Activated CD8-positive, alpha-beta T cell treated with anti-CD3 and anti-CD28 coated beads, Interleukin-2, amount 10 ng/mL, durations not matched to agents 7 days and 5 days (primary cell): ENCODE results near the gene MCAM. TPM values are rescaled to one million over a fixed set of nuclear protein-coding genes. Genes with fewer than 3 reads are reported as not detected.

Experiments
- ATAC-seq: fragments of 150-1000 bp; cut with Tn5 transposase; one replicate; pipeline ENCODE4 v1.10.0; 2021; ENCODE audit warnings: moderate library complexity
- CTCF ChIA-PET: fragments of 350-600 bp; sonication (Branson Sonifier 250); formaldehyde crosslinking; loops from one replicate; lab custom pipeline; 2021; ENCODE audit warnings: antibody characterized with exemption; lab: Charles Lee
- POLR2A ChIA-PET: fragments of 350-600 bp; sonication (Branson Sonifier 250); formaldehyde crosslinking; loops from one replicate; lab custom pipeline; 2021; ENCODE audit warnings: antibody characterized with exemption; lab: Charles Lee
- DNase-seq: peaks from one replicate; pipeline ENCODE4 v3.0.0-alpha.2; 2020
- H3K27ac Mint-ChIP-seq: one replicate; pipeline ENCODE4 v1.8.0; 2021; ENCODE audit warnings: mild to moderate bottlenecking, mixed read lengths
- H3K27me3 Mint-ChIP-seq: one replicate; pipeline ENCODE4 v1.8.0; 2021; ENCODE audit warnings: low read depth, mixed read lengths
- H3K36me3 Mint-ChIP-seq: one replicate; pipeline ENCODE4 v1.8.0; 2021; ENCODE audit warnings: low read depth, mixed read lengths
- H3K4me1 Mint-ChIP-seq: one replicate; pipeline ENCODE4 v1.8.0; 2021; ENCODE audit warnings: low read depth, mixed read lengths
- H3K4me3 Mint-ChIP-seq: one replicate; pipeline ENCODE4 v1.8.0; 2021; ENCODE audit warnings: mild to moderate bottlenecking, mixed read lengths
- H3K9me3 Mint-ChIP-seq: one replicate; pipeline ENCODE4 v1.8.0; 2022; ENCODE audit warnings: mixed read lengths; ENCODE audit not compliant: insufficient read depth
- total RNA-seq, 2 experiments: library from RNA; stranded (reverse); gene quantifications; one replicate each; pipeline ENCODE4 v1.2.3, GENCODE V29; 2021

Gene MCAM
- total RNA-seq, 2 experiments from 2014 or later: 2.9 to 4.4 TPM

DNA sequence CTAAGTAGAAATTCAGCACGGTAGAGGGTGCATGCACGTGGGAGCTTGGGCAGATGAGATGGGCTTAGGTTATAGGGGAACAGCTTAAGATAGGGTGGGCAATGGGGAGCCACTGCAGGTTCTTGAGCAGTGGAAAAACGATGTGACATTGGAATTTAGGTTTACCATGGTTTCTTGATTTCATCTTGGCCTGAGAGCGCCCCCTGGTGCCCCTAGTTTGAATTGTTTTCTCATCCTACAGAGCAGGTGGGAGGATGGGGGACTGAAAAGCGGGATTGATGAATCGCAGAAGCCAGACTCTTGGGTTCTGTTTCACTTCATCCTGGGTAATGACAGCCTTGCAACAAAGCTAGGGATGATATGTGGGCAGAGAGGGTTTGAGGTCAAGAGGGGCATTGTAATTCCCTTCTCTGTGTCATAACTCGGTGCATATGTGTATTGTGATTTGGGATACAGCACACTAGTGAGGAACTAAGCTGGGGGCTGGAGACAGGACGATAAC lies 6.7 kb upstream of the MCAM start:
- H3K9me3 Mint-ChIP-seq: no peaks in the 10 kb centered on the region
- no peak overlapping the region for H3K4me3 Mint-ChIP-seq
- no peak overlapping the region for H3K27ac Mint-ChIP-seq
- DNase-seq (peak; percentile 87), ATAC-seq (no peak)
- peaks cover 6% of the 10 kb centered on the region for H3K27me3 Mint-ChIP-seq
- peaks cover 28% of the 10 kb centered on the region for H3K4me1 Mint-ChIP-seq
- ChIA-PET CTCF (interaction anchor here (0.7 to 4.6 kb wide), 43 partner anchors 9 to 266 kb away, joined by 3 to 96 read pairs (median 4); partner anchors contain the start of genes C1QTNF5, C2CD2L, CBL and HINFP), POLR2A (interaction anchor here (0.8 to 4.5 kb wide), 5 partner anchors 11 to 229 kb away, joined by 4 to 20 read pairs (median 10); partner anchors contain the start of genes CBL and RNF26)
- H3K36me3 Mint-ChIP-seq: no peaks in the 10 kb centered on the region

- Mint-ChIP-seq H3K27me3 (peaks cover 9% of the 10 kb centered on the region), H3K4me1 (peaks cover 29% of the 10 kb centered on the region), H3K4me3 (no peak overlapping the region), H3K9me3 (no peaks in the 10 kb centered on the region), H3K27ac (no peak overlapping the region), H3K36me3 (no peaks in the 10 kb centered on the region)
- ATAC-seq (no peak), DNase-seq (no peak)
- ChIA-PET CTCF (interaction anchor here (0.7 to 4.6 kb wide), 35 partner anchors 8 to 265 kb away, joined by 3 to 96 read pairs (median 5); partner anchors contain the start of genes C1QTNF5, C2CD2L, CBL and NLRX1), POLR2A (interaction anchor here (1.0 to 4.5 kb wide), 4 partner anchors 11 to 228 kb away, joined by 4 to 20 read pairs (median 10); partner anchors contain the start of genes CBL and RNF26)
Measured at GRCh38 chr11:119322921-119323531, 6.1 kb upstream of the MCAM start.

GRCh38 chr11:119322360-119322739 lies 5.4 kb upstream of the MCAM start:
- DNase-seq: no peak
- POLR2A ChIA-PET: interaction anchor here (0.6 to 4.5 kb wide), 5 partner anchors 12 to 227 kb away, joined by 4 to 20 read pairs (median 10); partner anchors contain the start of genes CBL and RNF26
- H3K4me3 Mint-ChIP-seq: no peak overlapping the region
- no peaks in the 10 kb centered on the region for H3K36me3 Mint-ChIP-seq
- H3K27ac Mint-ChIP-seq: no peak overlapping the region
- ATAC-seq: no peak
- peaks cover 13% of the 10 kb centered on the region for H3K27me3 Mint-ChIP-seq
- H3K4me1 Mint-ChIP-seq: peaks cover 32% of the 10 kb centered on the region
- no peaks in the 10 kb centered on the region for H3K9me3 Mint-ChIP-seq
- CTCF ChIA-PET: interaction anchor here (0.8 to 4.6 kb wide), 32 partner anchors 8 to 257 kb away, joined by 3 to 96 read pairs (median 6); partner anchors contain the start of genes C1QTNF5, C2CD2L, CBL and NLRX1

GRCh38 chr11:119320776-119321524 lies 4.0 kb upstream of the MCAM start:
- peak overlapping the region; percentile 90 for H3K27ac Mint-ChIP-seq
- peak; percentile 80 for ATAC-seq

DNA sequence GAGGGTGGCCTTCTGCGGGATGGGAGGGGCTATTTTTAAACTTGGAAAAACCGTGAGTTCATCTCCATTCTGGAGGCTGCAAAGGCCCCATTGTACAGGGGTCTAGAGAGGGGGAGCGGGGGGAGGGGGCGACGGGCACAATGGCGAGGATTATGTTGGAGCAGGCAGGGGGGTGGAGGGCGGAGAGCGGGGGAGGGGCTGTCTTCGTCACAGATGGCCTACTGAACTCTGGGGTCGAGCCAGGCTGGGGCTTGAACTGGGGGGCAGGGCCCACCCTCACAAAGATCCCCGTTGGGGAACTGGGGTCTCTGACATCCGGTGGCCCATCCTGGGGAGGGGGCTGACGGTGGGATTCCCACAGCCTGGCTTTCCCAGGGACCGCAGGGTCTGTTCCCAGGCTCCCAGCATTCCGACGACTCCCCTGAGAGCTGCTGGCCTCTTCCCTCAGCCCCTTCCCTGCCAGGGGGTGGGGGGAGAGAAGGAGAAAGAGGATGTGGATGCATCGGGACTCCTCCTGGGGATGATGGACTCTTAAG lies 3.4 kb upstream of the MCAM start:
- ChIA-PET CTCF (interaction anchor here (0.7 to 4.6 kb wide), 16 partner anchors 9 to 911 kb away, joined by 3 to 96 read pairs (median 5); partner anchors contain the start of genes C1QTNF5, CBL, HINFP and NLRX1), POLR2A (interaction anchor here (0.6 to 4.5 kb wide), 15 partner anchors 12 to 252 kb away, joined by 3 to 20 read pairs (median 4); partner anchors contain the start of genes RNF26 and VPS11)
- H3K9me3 Mint-ChIP-seq: no peaks in the 10 kb centered on the region
- H3K4me3 Mint-ChIP-seq: no peak overlapping the region
- peaks cover 19% of the 10 kb centered on the region for H3K27me3 Mint-ChIP-seq
- DNase-seq: no peak
- no peak overlapping the region for H3K27ac Mint-ChIP-seq
- H3K36me3 Mint-ChIP-seq: no peaks in the 10 kb centered on the region
- H3K4me1 Mint-ChIP-seq: peaks cover 43% of the 10 kb centered on the region
- ATAC-seq: no peak

More at GRCh38 chr11:119320776-119321524, 4.0 kb upstream of the MCAM start:
- POLR2A ChIA-PET: interaction anchor here (0.6 to 4.5 kb wide), 16 partner anchors 8 to 253 kb away, joined by 3 to 20 read pairs (median 4); partner anchors contain the start of genes RNF26 and VPS11
- Mint-ChIP-seq H3K4me3 (peak overlapping the region; percentile 74), H3K4me1 (peaks cover 36% of the 10 kb centered on the region), H3K27me3 (peaks cover 15% of the 10 kb centered on the region), H3K36me3 (no peaks in the 10 kb centered on the region), H3K9me3 (no peaks in the 10 kb centered on the region)
- peak; percentile 79 for DNase-seq
- CTCF ChIA-PET: interaction anchor here (0.6 to 4.6 kb wide), 31 partner anchors 8 to 911 kb away, joined by 3 to 96 read pairs (median 5); partner anchors contain the start of genes C1QTNF5, CBL, HINFP and NLRX1

DNA sequence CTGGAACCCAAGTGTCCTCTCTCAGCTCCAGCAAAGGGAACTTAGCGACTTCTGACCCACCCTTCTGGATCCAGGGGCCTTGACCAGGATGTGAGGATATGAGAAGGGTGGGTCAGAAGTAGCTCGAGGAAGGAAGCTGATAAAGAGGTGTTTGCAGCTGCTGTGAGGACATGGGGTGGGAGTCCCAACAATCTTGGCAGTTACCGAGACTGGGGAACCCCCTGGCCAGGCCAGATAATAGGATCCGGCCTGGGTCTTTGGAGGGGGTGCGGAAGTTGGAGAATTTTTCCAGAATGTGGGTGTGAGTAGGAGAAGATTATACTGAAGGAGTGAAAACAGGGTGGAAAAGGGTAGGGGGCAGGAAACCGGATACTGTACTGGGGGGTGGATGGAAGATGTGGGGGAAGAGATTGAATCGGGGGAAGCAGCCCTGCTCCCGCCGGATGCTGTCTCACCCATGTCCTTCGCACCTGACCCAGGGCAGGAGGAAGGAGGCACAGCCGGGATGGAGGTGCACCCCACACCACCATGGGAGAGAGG lies 2.8 kb upstream of the MCAM start:
- Mint-ChIP-seq H3K27me3 (peaks cover 19% of the 10 kb centered on the region), H3K36me3 (no peaks in the 10 kb centered on the region), H3K4me3 (peak overlapping the region; percentile 51), H3K4me1 (peaks cover 48% of the 10 kb centered on the region), H3K27ac (peak overlapping the region; percentile 81), H3K9me3 (no peaks in the 10 kb centered on the region)
- POLR2A ChIA-PET: interaction anchor here (0.6 to 1.0 kb wide), 2 partner anchors 14 to 16 kb away, joined by 3 to 4 read pairs; no protein-coding TSS in a partner anchor
- CTCF ChIA-PET: interaction anchor here (1.1 to 2.0 kb wide), 3 partner anchors 18 to 57 kb away, joined by 3 to 7 read pairs (median 5); no protein-coding TSS in a partner anchor
- ATAC-seq (no peak), DNase-seq (no peak)

- DNase-seq: no peak
- Mint-ChIP-seq H3K36me3 (no peaks in the 10 kb centered on the region), H3K27me3 (peaks cover 19% of the 10 kb centered on the region), H3K4me1 (peaks cover 51% of the 10 kb centered on the region), H3K4me3 (peak overlapping the region; percentile 17), H3K27ac (peak overlapping the region; percentile 81), H3K9me3 (no peaks in the 10 kb centered on the region)
- ATAC-seq: no peak
- ChIA-PET POLR2A (interaction anchor here (0.6 to 1.0 kb wide), 2 partner anchors 13 to 15 kb away, joined by 3 to 4 read pairs; no protein-coding TSS in a partner anchor), CTCF (interaction anchor here (1.1 to 2.0 kb wide), 3 partner anchors 19 to 56 kb away, joined by 3 to 7 read pairs (median 5); no protein-coding TSS in a partner anchor)
Measured at GRCh38 chr11:119319136-119319699, 2.3 kb upstream of the MCAM start.

GRCh38 chr11:119318240-119319135 lies 1.6 kb upstream of the MCAM start:
- H3K9me3 Mint-ChIP-seq: no peaks in the 10 kb centered on the region
- DNase-seq (peak; percentile 59), ATAC-seq (no peak)
- POLR2A ChIA-PET: interaction anchor here (1.0 kb wide), 1 partner anchor 13 kb away, joined by 3 read pairs; no protein-coding TSS in a partner anchor
- peak overlapping the region; percentile 73 for H3K27ac Mint-ChIP-seq
- peak overlapping the region; percentile 17 for H3K4me3 Mint-ChIP-seq
- H3K4me1 Mint-ChIP-seq: peaks cover 47% of the 10 kb centered on the region
- H3K36me3 Mint-ChIP-seq: no peaks in the 10 kb centered on the region
- peaks cover 19% of the 10 kb centered on the region for H3K27me3 Mint-ChIP-seq
- CTCF ChIA-PET: interaction anchor here (0.8 to 2.0 kb wide), 4 partner anchors 19 to 122 kb away, joined by 3 to 7 read pairs (median 4); partner anchors contain the start of gene CBL

DNA sequence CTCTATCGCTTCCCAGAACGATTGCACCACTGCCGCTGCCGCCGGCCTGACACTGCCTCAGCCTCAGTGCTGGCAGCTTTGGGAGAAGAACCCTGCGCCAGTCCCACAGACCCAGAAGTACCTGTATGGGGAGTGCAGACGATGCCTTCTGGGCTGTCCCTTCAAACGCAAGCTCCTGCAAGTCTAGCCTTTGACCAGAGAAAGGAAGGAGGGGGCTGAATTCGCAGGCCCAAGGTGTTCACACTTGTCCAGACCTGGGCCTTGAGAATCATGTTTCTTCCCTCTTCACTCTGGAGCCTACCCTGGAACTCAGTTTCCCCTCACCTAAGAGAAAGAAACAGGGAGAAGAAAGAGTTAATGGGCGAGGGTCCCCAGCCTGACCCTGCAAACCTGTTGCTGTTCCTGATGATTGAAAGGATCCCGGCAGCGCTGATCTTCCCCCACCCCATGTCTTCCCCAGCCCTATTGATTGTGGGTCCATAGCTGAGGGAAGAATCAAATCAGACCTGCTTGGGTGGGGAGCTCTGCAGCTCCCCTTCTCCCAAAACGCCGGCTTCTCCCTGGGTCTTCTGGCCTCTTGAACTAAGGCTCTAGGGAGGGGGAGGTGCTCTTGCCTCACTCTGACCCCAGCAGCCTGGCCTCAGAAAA lies 786 bp upstream of the MCAM start:
- POLR2A ChIA-PET: no interaction called here
- peaks cover 46% of the 10 kb centered on the region for H3K4me1 Mint-ChIP-seq
- no peak overlapping the region for H3K4me3 Mint-ChIP-seq
- no peaks in the 10 kb centered on the region for H3K36me3 Mint-ChIP-seq
- DNase-seq (no peak), ATAC-seq (no peak)
- CTCF ChIA-PET: interaction anchor here (0.8 to 1.6 kb wide), 3 partner anchors 21 to 121 kb away, joined by 3 to 6 read pairs (median 3); partner anchors contain the start of gene CBL
- H3K27me3 Mint-ChIP-seq: peaks cover 19% of the 10 kb centered on the region
- no peak overlapping the region for H3K27ac Mint-ChIP-seq
- no peaks in the 10 kb centered on the region for H3K9me3 Mint-ChIP-seq
